Epidermal melanocyte (primary cell): Measurements from ENCODE around the gene ZBED4.

Source experiments
- DNase-seq: peaks from one replicate; pipeline ENCODE4 v3.0.0; 2011; ENCODE audit warnings: low spot score; ENCODE audit not compliant: insufficient read length

ZBED4 gene

DNA sequence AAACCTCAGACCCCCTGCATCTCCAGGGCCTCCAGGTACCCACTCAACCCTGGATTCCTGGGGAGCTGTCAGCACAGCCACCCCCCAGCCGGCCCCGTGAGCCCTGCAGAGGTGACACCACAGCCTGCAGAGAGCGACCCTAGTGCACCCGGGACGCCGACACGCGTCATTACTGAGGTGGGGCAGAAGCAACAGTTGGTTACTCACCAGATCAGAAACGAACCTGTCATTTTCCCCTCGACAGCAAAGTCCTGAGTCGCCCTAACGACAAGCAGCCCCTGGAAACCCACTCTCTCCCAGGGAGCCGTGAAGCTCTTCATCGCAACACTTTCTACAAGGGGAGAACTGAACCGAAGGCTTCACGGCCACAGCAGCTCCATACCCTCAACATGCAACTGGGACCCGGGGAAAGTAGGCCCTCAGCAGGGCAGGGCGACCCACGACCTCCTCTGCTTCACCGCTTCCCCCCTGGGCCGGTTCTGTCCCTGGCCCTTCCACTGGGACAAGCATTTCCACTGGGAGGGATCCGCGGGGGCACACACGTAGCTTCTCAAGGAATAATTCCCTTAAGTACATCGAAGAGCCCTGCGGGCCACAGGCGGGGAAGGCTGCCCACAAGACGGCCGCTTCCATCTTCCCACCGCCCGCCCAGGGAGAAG, 27.6 kb upstream of the ZBED4 start:
- no peak for DNase-seq

DNA sequence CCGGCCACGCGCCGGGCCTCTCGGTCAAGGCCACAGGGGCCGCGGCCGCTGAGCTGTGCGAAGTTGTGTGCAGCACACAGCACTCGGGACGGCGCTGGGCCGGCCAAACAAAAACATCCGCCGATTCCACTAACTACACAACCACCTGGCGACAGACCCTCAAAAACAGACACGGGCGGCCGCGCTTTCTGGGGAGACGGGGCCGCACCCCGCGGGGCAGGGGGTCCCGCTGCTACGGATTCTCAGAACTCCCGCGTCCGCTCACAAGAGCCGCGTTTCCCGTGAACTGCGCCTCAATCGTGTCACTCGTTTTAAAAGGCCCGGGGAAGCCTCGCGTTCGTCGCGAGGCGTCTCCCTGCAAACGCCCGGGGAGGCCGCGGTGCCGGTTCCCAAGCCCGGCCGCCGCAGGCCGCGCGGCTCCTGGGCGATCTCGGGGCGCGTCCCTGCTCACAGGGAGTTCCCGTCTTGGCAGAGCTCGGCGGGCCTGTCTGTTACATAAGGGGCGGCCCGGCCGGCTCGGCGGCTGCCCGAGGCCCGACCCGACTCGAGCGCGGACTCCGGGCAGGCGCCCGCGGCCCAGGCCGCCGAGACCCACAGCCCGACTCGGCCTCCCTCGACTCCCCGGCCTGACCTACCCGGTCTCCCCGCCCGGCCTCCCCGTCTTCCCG, 26.9 kb upstream of the ZBED4 start:
- DNase-seq = no peak

DNA sequence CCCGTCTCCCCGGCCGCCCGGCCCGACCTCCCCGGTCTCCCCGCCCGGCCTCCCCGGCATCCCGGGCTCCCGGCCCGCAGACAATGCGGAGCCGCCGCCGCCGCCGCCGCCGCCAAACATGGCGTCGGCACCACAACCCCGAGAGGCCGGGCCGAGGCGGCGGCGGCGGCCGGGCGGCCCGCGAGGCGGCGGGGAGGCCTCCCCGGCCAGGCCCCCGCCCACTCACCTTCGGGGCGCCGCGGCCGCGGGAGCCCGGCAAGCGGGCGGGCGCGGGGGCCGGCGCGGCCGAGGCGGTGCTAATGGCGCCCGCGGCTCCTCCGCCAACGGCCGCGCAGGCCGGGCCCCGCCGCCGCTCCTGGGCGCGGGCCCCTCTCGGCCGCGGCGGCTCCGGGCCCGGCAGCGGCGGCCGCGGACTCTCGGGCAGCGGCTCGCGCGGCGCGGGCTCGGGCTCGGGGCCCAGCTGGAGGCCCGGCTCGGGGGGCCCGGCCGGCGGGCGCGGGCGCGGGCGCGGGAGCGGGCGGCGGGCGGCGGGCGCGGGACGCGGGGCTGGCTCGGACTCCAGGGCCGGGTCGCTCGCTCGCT, 26.3 kb upstream of the ZBED4 start:
- no peak for DNase-seq

DNA sequence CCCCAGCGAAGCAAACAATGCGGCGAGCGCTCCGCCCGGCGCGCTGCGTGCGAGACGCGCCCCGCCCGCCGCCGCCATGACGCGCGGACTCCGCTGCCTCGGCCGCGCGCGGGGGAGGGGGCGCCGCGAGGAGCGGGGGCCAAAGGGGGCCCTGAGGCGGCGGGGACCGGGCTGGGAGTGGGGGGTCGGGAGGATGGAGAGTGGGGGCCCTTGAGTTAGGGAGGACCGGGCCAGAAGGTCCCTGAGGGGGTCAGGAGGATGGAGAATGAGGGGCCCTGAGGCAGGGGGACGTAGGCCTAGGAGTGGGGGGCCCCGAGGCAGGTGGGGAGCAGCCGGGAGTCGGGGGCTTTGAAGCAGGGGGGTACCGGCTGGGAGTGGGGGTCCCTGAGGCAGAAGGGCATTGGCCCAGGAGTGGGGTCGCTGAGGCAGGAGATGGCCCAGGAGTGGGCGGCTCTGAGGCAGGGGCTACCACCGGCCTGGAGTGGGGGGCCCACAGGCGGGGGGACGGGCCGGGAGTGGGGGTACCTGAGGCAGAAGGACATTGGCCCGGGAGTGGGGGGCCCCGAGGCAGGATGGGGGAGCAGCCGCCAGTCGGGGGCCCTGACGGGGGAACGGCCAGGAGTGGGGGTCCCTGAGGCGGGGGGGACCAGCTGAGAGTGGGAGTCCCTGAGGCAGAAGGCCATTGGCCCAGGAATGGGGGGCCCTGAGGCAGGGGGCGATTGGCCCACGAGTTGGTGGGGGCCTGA, 25.6 kb upstream of the ZBED4 start, which contains the start of gene BRD1:
TSS of gene BRD1 (minus strand) at position 21 of the 746 bp plus-strand sequence. CDS start 3,556 bp downstream, outside the sequence.
- DNase-seq = no peak

DNA sequence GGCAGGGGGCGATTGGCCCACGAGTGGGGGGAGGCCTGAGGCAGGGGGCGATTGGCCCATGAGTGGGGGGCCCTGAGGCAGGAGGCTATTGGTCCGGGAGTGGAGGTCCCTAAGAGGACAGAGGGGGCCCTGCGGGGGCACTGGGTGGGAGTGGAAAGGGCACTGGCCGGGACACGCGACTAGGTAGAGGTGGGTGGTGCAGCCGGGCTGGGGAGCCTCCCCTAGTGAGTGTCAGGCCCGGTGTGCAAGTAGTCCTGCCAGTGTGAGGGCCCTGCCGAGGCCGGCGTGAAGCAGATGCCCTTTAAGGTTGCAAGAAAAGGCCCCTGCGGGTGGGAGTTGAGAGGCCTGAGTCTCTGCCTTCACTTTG, 25.1 kb upstream of the ZBED4 start:
- DNase-seq = no peak

DNA sequence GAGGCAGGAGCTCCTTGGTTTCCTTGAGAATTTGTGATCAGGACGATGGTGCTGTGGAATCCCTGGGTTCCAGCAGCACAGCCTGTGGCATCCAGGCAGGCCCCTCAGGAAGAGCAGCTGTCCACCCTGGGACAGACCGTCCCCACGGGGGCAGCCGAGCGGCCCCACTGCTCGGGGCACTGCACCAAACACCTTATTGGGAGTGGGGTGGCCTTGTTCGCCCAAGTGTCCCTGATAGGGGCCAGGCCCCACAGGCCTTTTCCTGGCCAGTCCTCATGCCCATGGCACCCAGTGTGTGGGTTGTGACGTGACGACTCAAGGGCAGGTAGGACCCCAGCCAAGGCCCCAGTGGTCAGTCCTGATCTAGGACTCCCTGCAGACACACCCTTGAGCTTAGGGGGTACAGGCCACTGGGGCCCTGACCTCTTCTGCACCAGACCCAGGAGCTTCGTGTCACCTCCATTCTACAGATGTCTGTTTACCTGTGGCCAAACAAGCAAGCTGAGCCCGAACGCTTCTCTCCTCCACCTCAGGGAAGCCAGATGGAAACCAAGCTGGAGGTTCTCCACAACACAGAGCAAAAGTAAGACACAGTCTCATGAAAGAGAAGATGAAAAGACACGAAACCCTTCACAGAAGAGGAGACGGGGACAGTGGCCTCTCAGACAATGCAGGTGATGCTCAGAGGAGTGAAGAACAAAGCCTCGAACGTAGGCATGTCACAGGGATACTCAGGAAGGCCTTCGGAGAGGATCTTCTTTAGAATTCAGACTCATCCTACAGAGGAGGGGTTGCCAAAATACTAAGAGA, 24.4 kb upstream of the ZBED4 start:
- no peak for DNase-seq

DNA sequence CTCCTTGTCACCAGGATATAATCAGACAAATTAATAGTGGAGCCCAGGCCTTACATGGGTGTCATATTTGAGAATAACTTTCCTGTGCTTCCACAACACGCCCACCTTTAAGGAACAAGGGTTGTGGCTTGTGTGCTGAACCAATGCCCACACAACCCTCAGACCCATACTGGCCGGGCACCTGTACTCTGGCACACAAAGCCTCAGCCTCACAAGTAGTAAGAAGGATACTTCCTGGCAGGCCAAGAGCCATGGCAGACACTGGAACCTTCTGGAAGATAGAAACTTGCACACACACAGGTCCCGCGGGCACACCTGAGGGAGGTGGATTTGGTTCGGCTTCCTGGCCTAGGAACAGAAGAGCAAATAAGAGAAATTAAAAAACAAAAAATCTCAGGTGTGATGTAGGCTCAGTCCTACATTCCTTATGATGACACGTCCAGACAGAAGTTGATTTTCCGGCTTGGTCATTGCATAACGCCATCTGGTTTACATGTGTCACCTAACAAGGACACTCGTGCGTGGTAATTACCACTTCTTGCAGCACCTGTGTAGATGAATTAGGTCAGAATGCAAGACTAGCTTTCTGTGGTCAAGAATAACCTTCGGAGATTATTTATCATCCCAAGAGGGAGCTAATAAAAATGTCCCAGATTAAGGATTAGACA, 20.2 kb upstream of the ZBED4 start:
- DNase-seq = no peak

DNA sequence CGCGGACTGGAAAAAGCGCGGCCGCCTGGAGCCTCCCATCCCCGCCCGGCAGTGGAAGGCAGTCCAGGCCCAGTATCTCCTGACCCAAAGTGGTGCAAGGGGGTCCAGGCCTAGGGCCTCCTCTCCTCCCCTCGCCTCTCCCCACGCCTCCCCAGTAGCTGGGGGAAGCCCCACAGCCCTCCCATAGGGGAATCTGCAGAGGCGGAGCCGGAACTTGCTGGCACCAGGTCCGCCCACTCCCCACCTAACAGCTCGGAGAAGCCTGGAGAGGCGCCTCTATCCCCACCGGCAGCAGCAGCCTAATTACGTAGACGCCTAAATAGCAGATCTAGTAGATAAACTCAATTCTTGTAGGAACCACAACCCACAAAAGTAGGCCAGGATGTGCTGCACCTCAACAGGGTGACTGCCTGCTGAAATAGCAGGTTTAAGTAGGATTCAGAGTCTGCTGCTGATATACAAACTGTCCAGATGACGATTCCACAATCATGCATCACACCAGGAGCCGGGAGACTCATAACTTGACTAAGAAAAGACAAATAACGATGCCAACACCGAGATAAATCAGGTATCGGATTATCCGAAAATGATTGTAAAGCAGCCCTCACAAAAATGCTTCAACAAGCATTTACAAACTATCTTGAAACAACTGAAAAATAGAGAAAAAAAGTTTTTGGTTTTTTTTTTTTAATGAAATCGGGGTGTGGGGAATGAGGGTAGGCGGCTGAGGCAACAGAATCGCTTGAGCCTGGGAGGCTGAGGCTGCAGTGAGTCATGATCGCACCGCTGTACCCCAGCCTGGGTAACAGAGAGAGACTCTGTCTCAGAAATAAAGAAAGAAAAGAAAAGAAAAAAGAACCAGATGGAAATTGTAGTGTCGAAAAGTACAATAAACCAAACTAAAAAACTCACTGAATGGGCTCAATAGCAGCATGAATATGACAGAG, 14.6 kb upstream of the ZBED4 start:
- DNase-seq = no peak

DNA sequence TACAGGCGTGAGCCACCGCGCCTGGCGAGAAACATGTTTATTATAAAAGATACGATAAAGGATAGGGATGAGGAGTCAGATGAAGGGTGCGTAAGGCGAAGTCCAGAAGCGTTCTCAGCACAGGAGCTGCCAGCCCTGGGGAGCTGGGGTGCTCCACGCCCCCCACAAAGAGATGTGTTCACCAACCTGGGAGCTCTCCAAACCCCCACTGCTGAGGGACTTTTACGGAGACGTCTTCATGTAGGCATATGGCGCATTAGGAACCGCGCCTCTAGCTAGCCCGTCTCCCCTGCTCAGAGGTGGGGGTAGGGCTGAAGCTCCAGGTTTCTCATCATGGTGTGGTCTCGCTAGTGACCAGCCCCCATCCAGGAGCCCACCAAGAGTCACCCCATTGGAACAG, 8.4 kb upstream of the ZBED4 start:
- DNase-seq = no peak

DNA sequence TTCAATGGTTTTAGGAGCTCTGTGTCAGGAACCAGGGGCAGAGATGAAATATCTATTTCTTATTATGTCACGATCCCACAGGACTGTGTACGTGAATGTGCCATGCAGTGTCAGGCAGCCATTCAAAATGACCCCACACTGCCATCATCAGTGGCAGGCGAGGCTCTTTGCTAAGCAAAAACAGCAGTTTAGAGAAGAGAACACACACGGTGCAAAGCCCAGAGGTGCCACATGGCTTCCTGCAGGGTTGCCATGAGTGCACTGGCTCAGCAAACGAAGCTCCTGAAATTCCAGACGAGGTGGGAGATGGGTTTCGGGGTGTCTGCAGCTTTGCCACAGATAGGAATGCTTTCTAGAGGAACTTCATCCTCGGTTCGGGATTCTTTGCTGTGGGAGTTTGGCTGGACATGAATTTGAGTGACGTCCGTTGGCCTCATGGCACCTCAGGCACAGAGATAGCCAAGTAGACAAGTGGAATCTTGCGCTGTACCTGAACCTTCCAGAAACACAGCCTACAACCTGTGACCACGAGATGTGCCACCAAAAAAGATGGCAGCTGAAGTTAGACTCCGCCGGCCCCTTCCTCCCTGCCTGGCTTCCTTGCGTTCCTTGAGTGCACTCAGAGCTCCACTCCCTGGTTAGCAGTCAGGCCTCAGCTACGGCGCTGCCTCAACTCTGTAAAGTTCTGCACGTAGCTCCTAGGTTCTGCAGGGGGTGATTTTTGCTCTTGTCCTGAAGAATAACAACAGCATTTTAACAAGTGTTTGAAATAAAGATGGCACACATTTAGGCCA, 7.8 kb upstream of the ZBED4 start:
- DNase-seq = no peak

DNA sequence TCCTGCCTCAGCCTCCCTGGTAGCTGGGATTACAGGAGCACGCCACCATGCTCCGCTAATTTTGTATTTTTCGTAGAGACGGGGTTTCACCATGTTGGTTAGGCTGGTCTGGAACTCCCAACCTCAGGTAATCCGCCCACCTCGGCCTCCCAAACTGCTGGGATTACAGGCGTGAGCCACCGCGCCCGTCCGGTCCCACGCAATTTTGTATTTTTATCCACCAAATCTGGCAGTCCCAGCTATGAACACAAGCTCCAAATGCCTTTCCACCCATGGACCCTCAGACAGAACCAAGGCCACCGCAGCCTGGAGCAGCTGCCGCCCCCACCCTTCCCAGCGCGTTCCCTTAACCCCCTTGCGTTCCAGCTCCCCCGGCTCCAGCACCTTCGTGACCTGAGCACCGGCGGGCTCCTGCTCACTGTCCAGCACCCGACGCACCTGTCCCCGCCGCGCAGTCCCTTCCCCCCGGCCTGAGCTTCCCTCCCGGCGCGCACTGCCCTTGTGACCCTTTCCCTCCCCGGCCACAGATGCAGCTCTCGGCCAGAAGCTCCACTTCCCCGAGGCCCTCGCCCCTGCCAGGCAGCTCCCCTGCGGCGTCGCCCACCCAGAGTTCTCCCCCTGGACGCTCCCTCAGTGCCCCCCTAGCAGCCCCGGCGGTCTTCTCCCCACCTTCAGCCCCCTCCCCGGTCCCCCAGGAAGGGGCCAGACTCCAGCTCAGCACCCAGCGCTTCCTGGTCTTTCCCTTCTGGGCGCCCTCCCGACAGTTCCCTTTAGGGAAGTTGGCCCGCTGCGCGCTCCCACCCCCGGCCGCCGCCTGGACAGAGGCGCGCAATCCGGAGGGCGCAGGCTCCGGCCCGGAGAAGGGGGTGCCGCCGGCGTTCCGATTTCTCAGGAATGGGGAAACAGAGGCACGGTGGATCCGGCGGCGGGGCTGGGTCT, 5.6 kb upstream of the ZBED4 start:
- DNase-seq = no peak

DNA sequence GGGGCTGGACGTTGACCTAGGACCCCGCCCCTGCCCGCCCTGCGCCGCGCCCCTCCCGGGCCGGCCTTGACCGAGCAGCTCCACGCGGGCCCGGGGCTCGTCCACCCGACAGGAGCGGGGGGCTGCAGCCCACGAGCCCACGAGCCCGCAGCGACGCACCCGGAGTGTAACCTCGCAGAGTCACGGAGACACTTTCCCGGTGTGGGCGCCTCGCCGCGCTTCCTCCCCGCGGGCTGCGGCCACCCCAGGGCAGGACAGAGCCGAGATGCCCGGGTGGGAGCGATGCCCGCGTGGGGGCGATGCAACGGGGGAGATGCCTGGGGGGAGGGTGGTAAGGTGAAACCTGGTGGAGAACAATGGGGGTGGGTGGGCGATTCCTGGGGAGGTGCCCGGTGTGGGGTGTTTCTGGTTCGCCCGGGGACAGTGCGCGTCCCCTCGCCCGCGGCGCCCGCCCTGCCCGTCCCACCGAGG, 4.9 kb upstream of the ZBED4 start:
- DNase-seq = no peak

DNA sequence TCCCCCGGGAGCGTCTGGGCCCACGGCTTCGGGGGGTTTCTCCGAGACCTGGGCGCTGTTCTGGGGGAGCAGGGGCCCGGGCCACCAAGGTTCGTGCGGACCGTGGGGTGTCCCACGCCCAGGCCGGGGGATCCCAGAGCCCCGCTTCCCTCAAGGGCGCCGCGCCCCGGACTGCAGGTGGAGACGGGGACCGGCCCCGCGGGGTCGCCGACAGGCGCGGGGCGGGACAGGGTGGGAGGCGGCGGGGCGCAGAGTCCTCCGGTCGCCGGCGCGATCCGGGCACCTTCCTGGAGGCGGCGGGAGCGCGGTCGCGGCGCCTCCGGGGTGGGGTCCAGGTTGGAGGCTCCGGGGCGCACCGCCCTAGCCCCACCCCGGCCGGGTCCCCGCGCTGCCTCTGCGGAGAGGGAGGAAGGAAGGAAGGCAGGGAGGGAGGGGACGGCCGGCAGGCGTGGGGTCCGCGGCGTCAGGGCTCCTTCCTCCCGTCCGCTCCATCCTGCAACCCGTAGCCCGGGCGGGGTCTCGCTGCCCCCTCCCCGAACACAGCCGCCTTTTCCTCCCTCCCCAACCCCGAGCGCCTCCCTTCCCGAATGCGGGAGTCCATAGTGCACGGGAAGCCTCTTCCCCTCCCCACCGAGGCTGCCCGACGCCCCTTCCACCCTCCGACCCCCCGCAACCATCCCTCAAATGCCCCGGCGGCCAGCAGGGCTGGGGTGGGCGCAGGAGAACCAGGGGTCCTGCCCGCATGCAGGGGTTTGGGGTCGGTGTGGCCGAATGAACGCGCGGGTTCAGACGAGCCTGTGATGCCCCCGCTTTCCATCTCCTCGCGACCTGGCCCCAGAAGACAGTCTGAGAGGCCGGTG, 4.3 kb upstream of the ZBED4 start:
- DNase-seq = no peak

DNA sequence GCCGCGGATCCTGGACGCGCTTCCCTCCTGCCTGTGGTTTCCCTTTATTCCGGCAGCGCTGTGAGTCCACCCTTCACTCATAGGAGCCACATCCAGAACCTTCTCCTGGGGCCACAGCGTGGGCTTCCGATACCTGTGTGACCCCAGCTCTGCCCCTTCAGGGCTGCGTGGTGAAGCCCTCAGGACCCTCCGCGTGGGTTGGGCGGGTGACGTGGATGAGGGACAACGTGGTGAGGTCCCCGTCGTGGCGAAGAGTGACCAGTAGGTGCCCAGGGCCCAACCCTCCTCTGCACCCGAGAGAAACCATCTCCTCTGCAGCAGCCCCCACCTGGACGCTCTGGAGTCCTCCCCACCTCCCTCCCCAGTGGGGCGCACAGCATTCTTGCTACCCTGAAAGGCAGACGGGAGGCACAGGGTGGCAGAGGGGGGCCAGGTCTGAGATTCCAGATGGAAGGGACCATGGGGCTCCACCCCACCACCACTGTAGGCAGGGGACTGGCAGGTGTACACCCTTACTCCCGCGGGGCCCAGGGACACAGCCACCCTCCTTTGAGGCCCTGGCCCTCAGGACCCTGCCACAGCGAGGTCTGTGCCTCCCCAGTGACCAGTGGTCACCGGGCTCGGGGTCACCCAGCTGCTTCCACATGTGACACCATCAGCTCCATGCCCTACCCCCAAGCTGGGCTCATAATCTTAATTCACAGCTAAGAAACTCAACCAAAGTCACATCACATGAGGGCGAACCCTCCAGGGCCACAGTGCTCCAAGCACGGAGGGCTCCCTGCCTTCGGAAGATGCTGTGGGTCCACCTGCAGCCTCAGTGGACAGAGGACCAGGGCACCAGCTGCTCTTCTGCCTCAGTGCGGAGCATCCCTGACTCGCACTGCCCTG, 3.4 kb upstream of the ZBED4 start:
- no peak for DNase-seq

DNA sequence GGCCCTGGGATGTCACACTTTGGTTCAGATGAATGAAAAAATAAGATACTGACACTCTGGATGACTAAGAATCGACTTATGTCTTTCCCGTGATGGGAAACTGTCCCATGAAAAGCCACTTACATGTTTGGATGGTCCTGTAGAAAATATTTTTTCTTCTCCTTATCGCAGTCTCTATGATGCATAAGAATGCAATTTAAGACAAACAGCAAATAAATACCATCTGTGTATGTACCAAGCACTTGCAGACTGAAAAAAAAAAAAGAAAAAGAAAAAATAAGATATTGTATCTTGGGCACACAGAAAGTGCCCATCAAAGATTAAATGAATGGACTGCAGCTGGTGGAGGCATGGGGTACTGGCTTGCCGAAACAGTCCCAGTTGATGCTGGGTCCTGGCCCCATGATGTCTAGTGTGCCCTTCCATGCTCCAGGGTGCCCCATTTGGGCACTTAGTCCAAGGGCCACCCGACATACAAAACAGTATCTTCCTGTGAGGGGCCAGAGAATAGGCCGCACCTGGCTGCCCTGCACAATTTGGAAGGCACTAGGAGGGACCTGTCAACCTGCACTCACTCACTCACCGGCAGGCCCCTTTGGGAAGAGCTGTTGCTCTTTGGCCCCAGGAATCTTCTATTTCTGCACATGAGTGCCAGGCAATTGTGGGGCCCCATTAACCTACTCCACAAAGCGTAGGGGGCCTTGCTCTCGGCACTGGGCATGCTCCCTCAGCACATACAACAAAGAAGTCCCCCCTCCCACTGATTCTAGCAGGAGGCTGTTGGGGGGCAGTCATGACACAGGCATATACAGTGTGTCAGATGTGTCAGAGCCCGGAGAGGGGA, 2.5 kb upstream of the ZBED4 start:
- no peak for DNase-seq
